DOHH2 (cell line): ENCODE measurements around the gene FXYD7.

ENCODE experiments used
- EZH2phosphoT487 ChIP-seq: fragments of 200-600 bp; sonication (generic); IDR thresholded peaks from 2 replicates; pipeline ENCODE4 v1.6.1; 2017; ENCODE audit warnings: borderline replicate concordance, mild to moderate bottlenecking, antibody characterized with exemption, low read length, moderate library complexity, mixed read lengths
- TF ChIP-seq, protein P1 (sequence below): fragments of 200-600 bp; sonication (generic); IDR thresholded peaks from one replicate; pipeline ENCODE4 v1.5.1; 2014; ENCODE audit warnings: antibody characterized with exemption, mild to moderate bottlenecking, low read depth, low read length; ENCODE audit not compliant: poor library complexity, severe bottlenecking

DNA sequence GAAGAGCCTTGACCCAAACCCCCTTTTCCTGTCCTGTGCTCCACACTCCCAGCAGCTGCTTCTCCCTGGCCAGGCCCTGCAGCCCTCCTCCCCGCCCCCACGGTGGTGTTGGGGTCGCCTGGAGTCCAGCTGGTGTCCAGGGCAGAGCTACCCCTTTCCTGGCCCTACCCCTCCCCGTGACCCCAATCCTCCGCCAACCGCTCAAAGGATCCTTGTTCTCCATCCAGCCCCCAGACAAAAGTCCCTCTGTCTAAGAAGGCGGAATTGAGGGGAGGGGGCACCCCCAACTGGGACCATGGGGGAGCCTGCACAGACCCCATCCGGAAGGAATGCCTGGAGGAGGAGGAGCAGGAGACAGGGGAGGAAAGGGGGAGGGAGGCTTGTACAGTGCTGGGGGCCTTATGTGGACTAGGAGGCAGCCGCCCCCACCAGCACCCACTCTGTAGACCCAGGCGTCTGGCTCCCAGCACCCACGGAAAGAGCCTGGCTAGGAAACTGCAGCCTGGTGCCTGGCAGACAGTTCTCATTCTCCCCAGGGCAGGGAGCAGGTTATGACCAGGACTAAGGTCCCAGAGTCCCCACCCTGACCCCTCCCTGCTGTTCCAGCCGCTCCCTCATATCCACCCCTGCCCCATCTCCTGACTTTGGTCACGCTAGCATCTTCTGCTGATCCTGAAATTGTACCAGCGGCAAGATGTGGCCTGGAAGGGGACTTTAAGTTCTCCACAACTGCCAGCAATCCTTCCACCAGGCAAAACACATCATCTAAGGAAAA lies 27.7 kb upstream of the FXYD7 start, which contains the start of gene FXYD3:
- TF ChIP-seq, protein P1, sequence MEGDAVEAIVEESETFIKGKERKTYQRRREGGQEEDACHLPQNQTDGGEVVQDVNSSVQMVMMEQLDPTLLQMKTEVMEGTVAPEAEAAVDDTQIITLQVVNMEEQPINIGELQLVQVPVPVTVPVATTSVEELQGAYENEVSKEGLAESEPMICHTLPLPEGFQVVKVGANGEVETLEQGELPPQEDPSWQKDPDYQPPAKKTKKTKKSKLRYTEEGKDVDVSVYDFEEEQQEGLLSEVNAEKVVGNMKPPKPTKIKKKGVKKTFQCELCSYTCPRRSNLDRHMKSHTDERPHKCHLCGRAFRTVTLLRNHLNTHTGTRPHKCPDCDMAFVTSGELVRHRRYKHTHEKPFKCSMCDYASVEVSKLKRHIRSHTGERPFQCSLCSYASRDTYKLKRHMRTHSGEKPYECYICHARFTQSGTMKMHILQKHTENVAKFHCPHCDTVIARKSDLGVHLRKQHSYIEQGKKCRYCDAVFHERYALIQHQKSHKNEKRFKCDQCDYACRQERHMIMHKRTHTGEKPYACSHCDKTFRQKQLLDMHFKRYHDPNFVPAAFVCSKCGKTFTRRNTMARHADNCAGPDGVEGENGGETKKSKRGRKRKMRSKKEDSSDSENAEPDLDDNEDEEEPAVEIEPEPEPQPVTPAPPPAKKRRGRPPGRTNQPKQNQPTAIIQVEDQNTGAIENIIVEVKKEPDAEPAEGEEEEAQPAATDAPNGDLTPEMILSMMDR = no peak
- no peak for TF ChIP-seq EZH2phosphoT487
